Upper lobe of left lung (tissue), 4 donors: ENCODE measurements around the gene MCRIP1.

Experiments
- EP300 ChIP-seq, 4 donors: sonication (generic); formaldehyde crosslinking; IDR thresholded peaks; one replicate each; pipeline ENCODE4 v1.5.1; 2017; ENCODE audit warnings: antibody characterized with exemption in 4 of 4, control low read depth in 2 of 4
- POLR2AphosphoS5 ChIP-seq, 2 donors: sonication (generic); formaldehyde crosslinking; IDR thresholded peaks; one replicate each; pipeline ENCODE4 v1.5.1; 2017; ENCODE audit warnings: antibody characterized with exemption in 2 of 2
- TF ChIP-seq, protein P1 (sequence below), 6 experiments: fragments of 450-650 bp in 4 of 6; fragments of 200-600 bp in 2 of 6; sonication (generic) in 2 of 6; IDR thresholded peaks; one replicate each; pipeline ENCODE4 v1.5.1; 2016 to 2019; ENCODE audit warnings: antibody characterized with exemption in 6 of 6

DNA sequence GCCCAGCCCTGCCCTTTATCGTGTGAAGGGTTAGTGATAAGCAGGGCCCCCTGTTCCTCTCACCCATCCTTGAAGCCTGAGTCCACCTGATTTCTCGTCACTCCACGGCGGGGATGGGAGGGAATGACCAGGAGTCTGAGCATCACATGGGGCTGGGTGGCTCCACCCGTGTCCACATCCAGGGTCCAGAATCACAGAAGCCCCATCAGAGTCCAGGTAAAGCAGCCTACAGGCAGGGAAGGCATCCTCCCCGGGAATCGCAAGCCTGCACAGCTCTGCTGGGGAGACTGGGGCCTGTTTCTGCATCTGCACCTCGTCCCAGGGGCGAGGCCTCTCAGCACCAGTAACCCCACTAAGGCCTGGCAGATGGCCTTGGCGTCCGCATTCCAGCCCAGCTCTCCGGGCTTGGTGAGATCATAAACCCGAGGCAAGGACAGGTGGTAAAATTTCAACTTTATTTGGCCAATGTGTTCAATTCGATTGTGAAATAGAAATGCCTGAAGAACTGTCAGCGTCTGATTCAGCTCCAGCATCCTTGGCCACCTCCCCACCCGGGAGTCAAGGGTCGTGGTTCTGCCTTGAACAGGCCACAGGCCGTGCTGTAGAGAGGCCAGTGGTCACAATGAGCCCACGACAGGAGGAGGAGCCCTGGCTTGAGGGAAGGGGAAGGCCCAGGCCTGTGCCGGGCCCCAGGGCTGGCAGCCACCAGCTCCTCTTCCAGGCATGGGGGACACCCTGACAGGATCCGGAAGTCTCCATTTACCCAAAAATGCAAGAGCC lies 9.8 kb upstream of the MCRIP1 start:
- TF ChIP-seq, protein P1, sequence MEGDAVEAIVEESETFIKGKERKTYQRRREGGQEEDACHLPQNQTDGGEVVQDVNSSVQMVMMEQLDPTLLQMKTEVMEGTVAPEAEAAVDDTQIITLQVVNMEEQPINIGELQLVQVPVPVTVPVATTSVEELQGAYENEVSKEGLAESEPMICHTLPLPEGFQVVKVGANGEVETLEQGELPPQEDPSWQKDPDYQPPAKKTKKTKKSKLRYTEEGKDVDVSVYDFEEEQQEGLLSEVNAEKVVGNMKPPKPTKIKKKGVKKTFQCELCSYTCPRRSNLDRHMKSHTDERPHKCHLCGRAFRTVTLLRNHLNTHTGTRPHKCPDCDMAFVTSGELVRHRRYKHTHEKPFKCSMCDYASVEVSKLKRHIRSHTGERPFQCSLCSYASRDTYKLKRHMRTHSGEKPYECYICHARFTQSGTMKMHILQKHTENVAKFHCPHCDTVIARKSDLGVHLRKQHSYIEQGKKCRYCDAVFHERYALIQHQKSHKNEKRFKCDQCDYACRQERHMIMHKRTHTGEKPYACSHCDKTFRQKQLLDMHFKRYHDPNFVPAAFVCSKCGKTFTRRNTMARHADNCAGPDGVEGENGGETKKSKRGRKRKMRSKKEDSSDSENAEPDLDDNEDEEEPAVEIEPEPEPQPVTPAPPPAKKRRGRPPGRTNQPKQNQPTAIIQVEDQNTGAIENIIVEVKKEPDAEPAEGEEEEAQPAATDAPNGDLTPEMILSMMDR (IDR thresholded peaks at IDR 0.05) = no peak
- TF ChIP-seq POLR2AphosphoS5 (IDR thresholded peaks at IDR 0.05) (peak in 1 of 2 donors; percentile 39), EP300 (IDR thresholded peaks at IDR 0.05) (no peak)
